ENCODE data around the gene HLA-DMA. TPM values are rescaled to one million over a fixed set of nuclear protein-coding genes. Genes with fewer than 3 reads are reported as not detected.
A peak's percentile ranks its signal among the peaks of the same experiment; 100 is the strongest.

HLA-DMA gene
- total and polyA plus RNA-seq, 9 of the 15 experiments (the other 6 are each of a cell fraction or from before 2014, with no cell fraction given): 0.13 to 0.83 (median 0.51) TPM

- no peak for TF ChIP-seq FOXM1 (IDR thresholded peaks at IDR 0.05; ENCODE audit: low read depth)
- TF ChIP-seq FOXM1 (CRISPR knock-in tag; IDR thresholded peaks at IDR 0.05; ENCODE audit: low read depth): peak; percentile 70
- TF ChIP-seq SMARCA4 (IDR thresholded peaks at IDR 0.05): peak; percentile 57; the same call in 1 of the 2 replicates
- no peak for TF ChIP-seq ZNF717 (CRISPR knock-in tag; IDR thresholded peaks at IDR 0.05)
- TF ChIP-seq ZKSCAN3 (CRISPR knock-in tag; IDR thresholded peaks at IDR 0.05): peak; percentile 71
- no peak; the same call in 1 of the 2 replicates for TF ChIP-seq PKNOX1 (IDR thresholded peaks at IDR 0.05)
- TF ChIP-seq POLR2B (IDR thresholded peaks at IDR 0.05; ENCODE audit: low read depth, partially characterized antibody): no peak
- no peak for TF ChIP-seq STAT5A (IDR thresholded peaks at IDR 0.05; ENCODE audit: borderline replicate concordance, low read length)
- TF ChIP-seq, protein P1, sequence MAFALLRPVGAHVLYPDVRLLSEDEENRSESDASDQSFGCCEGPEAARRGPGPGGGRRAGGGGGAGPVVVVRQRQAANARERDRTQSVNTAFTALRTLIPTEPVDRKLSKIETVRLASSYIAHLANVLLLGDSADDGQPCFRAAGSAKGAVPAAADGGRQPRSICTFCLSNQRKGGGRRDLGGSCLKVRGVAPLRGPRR (CRISPR knock-in tag; IDR thresholded peaks at IDR 0.05): 0 out of 2 replicates have a peak, but pooled peaks have one; percentile 10
- TF ChIP-seq ZFP1 (CRISPR knock-in tag; IDR thresholded peaks at IDR 0.05): no peak
- no peak for TF ChIP-seq NR2C1 (IDR thresholded peaks at IDR 0.05)
- TF ChIP-seq NR2C1 (tag; IDR thresholded peaks at IDR 0.05): peak; percentile 68
- peak; percentile 66; the same call in 1 of the 2 replicates for TF ChIP-seq SMARCE1 (IDR thresholded peaks at IDR 0.05)
- TF ChIP-seq, protein P2, sequence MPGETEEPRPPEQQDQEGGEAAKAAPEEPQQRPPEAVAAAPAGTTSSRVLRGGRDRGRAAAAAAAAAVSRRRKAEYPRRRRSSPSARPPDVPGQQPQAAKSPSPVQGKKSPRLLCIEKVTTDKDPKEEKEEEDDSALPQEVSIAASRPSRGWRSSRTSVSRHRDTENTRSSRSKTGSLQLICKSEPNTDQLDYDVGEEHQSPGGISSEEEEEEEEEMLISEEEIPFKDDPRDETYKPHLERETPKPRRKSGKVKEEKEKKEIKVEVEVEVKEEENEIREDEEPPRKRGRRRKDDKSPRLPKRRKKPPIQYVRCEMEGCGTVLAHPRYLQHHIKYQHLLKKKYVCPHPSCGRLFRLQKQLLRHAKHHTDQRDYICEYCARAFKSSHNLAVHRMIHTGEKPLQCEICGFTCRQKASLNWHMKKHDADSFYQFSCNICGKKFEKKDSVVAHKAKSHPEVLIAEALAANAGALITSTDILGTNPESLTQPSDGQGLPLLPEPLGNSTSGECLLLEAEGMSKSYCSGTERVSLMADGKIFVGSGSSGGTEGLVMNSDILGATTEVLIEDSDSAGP (CRISPR knock-in tag; IDR thresholded peaks at IDR 0.05): 0 out of 2 replicates have a peak, but pooled peaks have one; percentile 54
- no peak for TF ChIP-seq POLR3G (IDR thresholded peaks at IDR 0.05; ENCODE audit: extremely low read depth, insufficient read length, insufficient replicate concordance)
- TF ChIP-seq KDM1A (IDR thresholded peaks at IDR 0.05): no peak
- no peak for TF ChIP-seq TEAD2 (tag; IDR thresholded peaks at IDR 0.05)
- TF ChIP-seq TCF3 (CRISPR knock-in tag; IDR thresholded peaks at IDR 0.05): peak; percentile 70
- TF ChIP-seq GTF2A2 (tag; IDR thresholded peaks at IDR 0.05): peak; percentile 56; the same call in 1 of the 2 replicates
- TF ChIP-seq MAX (CRISPR knock-in tag; IDR thresholded peaks at IDR 0.05): peak; percentile 94
- no peak for TF ChIP-seq ZNF347 (CRISPR knock-in tag; IDR thresholded peaks at IDR 0.05; ENCODE audit: low read depth)
- no peak for TF ChIP-seq ZNF124 (CRISPR knock-in tag; IDR thresholded peaks at IDR 0.05)
- TF ChIP-seq, protein P3, sequence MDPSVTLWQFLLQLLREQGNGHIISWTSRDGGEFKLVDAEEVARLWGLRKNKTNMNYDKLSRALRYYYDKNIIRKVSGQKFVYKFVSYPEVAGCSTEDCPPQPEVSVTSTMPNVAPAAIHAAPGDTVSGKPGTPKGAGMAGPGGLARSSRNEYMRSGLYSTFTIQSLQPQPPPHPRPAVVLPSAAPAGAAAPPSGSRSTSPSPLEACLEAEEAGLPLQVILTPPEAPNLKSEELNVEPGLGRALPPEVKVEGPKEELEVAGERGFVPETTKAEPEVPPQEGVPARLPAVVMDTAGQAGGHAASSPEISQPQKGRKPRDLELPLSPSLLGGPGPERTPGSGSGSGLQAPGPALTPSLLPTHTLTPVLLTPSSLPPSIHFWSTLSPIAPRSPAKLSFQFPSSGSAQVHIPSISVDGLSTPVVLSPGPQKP (CRISPR knock-in tag; IDR thresholded peaks at IDR 0.05): no peak
- peak; percentile 10; the same call in 1 of the 2 replicates for TF ChIP-seq ZBTB9 (CRISPR knock-in tag; IDR thresholded peaks at IDR 0.05)
- 0 out of 2 replicates have a peak, but pooled peaks have one; percentile 29 for TF ChIP-seq ZSCAN29 (IDR thresholded peaks at IDR 0.05)
These were observed 15.4 kb upstream of the HLA-DMA start, which contains the start of gene BRD2 (continued) for GRCh38 chr6:32968093-32968866.

Measured in K562 (cell line).